ENCODE results near the gene HES7.

DNA sequence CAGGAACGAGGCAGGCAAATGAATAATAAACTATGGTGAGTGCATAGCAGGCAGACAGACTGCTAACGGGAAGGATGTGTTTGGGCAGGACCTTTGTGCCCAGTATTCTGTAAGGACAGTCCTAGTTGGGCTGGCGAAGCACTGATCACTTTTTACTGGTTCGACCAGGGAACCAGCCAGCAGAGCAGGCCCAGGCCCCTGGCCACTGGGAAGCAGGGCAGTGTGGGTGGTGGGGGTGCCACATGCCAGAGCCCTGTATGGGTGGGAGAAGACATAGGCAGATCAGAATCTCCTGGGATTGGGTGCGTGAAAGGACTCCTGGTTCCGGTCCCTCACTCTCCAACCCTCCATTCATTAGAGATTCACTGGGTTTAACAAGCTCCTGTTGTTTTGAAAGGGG lies 42.8 kb upstream of the HES7 start:
- TF ChIP-seq, protein P1, sequence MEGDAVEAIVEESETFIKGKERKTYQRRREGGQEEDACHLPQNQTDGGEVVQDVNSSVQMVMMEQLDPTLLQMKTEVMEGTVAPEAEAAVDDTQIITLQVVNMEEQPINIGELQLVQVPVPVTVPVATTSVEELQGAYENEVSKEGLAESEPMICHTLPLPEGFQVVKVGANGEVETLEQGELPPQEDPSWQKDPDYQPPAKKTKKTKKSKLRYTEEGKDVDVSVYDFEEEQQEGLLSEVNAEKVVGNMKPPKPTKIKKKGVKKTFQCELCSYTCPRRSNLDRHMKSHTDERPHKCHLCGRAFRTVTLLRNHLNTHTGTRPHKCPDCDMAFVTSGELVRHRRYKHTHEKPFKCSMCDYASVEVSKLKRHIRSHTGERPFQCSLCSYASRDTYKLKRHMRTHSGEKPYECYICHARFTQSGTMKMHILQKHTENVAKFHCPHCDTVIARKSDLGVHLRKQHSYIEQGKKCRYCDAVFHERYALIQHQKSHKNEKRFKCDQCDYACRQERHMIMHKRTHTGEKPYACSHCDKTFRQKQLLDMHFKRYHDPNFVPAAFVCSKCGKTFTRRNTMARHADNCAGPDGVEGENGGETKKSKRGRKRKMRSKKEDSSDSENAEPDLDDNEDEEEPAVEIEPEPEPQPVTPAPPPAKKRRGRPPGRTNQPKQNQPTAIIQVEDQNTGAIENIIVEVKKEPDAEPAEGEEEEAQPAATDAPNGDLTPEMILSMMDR (IDR thresholded peaks at IDR 0.05): no peak
- TF ChIP-seq POLR2A (IDR thresholded peaks at IDR 0.05): no peak
- TF ChIP-seq EP300 (IDR thresholded peaks at IDR 0.05): no peak
